Measurements from ENCODE around the gene MTG1.
"Not testable (repeated sequence)": the region's sequence is repeated elsewhere in the genome, so short reads cannot be mapped to it uniquely, and the experiment has no call there.

Gene MTG1

DNA sequence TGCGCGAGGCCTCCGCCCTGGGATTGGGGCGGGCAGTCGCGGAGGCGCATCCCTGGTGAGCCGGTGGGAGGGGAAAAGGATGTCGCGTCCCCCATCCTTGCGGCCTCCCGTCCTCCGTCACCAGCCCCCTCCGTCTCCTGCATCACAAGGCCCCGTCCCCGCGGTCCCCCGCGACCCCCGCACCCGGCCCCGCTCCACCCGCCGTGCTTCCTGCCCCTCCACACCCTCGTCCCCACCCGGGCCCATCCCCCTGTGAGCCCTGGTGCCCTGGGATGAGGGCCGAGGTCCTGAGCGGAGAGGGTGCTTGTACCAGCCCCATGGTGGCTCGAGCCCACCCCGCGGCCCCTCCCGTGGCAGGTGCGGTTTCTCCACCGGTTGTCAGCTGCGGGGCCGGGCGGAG is 30.6 kb downstream of the MTG1 start, which contains the start of gene SPRN:
TSS of gene SPRN (minus strand) at position 25 of the 400 bp plus-strand sequence. CDS start 944 bp downstream, outside the sequence.
- DNase-seq, result not testable (repeated sequence)

DNA sequence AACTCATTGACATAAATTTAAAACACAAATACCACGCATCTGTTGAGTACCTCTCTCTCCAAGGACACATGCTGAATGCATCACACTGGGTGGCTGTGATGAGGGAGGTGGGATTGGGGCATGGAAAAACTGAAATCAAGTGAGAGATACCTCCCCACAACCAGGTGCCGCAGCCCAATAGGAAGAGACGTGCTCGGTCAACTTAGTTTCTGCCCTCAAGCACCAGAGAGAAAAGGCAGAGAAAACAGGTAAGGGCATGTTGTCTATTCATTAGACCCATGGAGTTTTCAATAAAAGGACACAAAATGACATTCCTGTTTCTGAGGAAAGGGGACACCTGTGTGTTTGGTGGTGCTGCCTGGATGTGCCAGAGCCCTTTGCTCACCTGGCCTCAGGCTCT is 35.6 kb downstream of the MTG1 start:
- DNase-seq, result not testable (repeated sequence)

DNA sequence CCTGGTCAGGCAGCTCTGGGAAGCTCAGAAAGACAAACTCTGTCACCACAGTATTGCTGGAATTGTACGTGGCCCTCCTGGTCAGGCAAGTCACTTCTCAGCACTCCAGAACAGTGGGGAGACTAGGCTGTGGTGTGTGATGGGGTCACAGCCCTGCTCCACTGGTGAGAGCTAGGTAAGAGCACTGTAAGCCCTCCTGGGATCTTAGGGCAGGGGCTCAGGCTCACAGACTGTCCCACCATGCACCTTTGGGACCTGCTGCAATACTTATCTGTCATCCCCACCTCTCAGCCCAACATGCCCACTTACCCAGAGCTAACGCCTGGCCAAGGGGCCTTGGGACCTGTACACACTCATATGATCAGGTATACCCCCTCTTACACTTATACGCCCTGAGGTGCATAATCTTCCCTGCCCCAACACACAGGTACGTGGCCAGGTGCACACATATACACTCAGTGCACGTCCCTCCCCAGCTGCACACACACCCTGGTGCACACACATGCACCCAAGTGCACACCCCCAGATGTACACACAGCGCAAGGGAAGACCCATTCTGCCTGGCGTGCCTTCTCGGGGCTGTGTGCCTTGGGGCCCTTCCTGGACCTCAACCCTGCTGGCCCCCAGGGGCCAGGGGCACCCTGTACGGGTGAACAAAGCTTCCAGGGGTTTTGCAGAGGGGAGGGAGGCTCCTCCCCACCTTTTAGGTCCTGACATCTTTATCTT is 38.1 kb downstream of the MTG1 start:
- not testable (repeated sequence) for DNase-seq

DNA sequence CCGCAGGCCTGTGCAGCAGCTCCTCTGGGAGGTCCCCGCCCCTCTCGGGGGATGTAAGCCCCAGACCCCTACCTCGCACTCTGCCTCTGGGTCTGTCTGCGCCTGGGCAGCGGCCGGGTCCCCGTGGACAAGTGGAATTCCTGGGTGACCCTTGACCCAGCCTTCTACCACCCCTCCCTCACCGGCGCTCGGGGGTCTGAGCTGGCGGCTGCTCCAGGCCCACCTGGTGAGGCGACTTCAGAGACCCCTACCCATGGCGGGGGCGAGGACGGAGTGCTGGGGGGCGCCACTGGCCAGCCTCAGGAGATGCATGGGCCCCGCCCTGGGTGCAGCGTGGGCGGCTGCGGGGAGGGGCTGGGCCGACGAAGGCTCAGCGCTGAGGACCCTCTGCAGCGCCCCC is 38.8 kb downstream of the MTG1 start:
- not testable (repeated sequence) for DNase-seq

DNA sequence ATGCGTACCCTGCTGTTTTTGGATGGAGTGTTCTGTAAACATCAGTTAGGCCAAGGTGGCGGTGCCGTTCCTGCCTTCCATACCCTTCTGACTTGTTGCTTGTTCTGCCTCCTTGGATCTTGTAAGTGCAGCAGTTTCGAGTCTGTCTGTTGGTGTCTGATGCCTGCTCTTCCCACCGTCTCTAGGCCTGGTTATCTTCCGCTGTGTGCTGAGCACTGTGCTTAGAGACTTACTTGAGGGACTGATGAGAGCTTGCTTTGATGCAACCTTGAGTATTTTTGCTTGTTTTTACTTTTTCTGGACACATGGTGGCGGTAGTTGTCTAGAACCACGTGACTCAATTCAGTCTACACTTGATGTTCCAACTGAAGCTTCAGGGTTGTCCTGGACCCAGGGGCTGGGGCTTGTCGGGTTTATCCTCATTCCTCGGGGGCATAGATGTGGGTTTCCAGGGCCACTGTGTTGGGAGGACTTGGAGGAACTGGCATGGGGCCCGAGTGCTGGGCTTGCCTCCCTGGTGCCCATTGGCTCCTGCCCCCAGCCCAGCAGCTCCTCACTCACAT is 44.8 kb downstream of the MTG1 start:
- DNase-seq, result no peak

DNA sequence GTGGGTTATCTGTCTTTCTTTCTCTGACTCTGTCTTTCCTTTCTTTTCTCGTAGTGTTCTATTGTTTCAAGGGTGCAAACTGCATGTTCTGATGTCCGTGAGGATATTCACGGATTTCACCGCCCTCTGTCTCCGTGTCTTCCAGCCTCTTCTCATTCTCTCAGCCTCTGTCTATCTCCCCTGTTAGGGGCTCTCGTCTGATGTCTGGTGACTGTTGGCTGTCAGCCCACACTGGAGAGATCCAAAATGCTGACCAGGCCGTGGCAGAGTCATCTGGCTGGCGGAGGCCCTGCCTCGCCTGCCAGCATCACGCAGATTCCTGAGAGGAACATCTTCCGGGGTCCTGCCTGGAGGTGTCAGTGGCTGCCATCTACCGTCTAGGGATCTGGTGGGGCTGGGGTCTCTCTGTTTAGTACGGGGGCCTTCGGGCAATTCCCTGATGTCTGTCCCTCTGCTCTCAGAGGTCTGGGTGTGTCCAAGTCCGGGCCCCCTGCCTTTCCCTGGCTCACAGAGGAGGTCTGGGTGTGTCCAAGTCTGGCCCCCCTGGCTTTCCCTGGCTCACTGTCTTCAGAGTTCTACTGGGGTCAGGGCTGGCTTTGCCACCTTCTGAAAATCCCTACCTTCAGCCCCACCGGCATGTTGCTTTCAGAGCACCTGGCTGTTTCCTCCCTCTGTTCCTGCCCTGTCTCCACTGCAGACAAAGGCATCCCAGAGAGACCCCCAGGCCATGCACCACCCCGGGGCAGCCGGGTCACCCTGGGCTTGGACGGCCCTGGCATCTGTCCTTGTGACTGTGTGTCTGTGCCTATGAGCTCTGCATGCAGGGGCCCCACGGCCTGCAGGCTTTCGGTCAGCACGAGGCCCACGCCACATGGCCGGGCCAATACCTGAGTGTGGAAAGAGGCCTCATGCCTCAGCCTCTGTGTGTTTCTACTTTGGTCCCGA is 45.8 kb downstream of the MTG1 start:
- no peak for DNase-seq

DNA sequence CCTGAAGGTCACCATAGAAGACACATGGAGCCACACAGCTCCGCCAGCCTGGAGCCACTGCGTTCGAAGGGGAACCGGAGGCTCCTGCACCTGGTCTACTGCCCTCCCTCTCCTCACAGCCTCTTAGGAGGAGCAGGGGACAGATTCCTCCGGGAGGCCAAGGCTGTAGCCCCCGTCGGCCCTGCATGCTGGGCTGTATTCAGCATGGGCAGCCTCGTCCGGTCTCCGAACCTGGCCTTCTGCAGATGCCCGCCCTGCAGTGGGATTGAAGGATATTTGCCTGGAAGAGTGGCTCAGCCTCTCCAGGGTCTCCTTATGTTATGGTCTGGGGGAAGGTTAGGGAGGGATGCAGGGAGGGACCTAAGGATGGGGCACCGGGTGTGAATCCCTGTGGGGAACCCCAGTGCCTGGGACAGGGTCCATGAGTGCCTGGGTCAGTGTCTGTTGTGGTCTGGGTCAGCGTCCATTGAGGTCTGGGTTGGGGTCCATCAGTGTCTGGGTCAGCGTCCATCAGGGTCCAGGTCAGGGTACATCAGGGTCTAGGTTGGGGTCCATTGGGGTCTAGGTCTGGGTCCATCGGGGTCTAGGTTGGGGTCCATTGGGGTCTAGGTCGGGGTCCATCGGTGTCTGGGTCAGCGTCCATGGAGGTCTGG is 46.8 kb downstream of the MTG1 start:
- no peak for DNase-seq

DNA sequence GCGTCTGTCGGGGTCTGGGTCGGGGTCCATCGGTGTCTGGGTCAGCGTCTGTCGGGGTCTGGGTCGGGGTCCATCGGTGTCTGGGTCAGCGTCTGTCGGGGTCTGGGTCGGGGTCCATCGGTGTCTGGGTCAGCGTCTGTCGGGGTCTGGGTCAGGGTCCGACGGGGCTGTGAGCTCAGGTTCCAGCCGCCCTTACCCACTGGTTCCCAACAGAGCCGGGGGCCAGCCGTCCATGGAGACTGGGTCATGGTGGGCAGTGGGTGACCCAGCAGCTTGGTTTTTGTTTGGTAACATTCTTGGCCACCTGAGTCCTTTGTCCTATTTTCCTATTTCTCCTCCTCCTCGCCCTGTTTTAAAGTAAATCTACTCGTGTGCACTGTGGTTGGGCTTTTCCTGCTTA is 47.4 kb downstream of the MTG1 start:
- not testable (repeated sequence) for DNase-seq

DNA sequence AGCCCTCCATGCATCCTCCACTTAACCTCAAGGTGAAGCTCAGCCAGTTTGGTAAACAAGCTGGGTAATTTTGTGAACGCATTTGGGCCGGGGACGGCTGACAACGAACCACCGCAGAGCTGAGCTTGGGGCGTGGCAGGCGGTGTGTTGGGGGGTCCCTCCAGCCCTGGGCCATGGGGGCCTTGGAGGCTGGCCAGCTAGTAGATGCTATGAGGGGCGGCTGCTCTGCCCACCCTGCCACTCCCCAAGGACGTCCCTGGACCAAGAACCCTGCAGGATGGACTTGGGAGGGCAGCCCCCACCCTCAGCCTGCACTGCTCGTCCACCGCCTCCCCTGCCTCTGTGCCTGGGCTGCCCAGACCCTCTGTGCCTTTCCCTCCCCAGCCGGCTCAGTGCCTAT is 47.8 kb downstream of the MTG1 start:
- no peak for DNase-seq

DNA sequence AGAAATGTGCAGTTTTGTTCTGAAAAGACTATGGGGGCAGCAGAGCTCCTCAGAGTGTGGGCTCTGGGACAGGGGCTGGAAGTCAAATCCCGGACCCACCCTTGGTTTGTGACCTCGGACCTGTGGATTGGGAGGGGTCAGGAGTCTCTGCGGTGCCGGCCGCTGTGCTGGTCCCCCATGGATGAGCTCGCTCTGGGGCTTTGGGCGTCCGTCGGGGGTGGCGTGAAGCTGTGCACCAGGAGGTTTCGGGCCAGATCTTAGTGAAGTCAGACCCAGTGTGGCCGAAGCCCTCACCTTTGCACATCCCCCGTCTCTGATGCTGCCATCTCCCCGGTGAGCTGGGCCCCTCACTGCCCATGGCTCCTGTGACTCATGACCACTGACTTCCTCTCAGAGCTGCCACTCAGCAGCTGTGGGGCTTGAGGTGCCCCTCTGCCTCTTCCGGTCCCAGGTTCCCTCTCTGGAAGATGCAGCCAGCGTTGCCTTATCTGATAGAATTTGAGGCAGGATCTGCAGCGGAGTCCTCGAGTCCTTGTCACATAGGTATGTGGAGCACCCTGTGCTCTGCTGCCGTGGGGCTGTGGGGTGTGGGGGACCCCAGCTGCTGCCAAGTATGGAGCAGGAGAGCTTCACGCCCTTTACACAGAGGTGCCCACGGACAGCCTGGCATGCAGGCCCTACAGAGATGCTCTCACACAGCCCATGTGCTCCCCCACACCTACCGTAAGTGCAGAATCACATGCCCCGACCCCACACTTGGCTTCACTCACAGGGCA is 48.4 kb downstream of the MTG1 start:
- DNase-seq, result no peak

DNA sequence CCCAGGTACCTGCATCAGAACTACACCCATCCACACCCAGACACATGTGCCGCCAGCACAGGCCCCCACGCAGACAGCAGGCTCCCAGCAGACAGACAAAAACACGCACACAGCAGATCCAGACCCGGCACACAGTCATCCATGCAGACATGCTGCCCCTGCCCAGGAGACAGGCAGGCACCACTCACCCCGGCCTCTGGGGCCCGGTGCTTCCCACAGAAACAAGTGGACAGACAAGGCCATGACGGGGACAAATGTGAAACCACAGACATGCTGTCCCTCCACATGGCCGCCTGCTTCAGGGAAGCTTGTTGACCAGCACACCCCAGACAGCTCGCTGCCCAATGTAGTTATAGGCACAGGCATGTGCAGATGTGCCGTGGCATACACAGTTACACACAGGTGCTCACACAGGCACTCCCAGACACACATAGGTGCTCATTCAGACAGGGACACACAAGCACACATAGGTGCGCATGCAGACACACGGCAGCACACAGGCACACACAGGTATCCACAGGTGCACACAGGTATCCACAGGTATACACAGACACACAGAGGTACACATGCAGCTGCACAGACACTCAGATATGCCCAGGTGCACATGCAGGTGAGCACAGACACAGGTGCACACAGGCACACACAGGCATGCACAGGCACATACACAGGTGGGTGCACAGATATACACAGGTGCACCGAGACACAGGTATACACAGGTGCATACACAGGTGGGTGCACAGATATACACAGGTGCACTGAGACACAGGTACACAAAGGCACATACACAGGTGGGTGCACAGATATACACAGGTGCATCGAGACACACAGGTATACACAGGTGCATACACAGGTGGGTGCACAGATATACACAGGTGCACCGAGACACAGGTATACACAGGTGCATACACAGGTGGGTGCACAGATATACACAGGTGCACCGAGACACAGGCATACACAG is 49.3 kb downstream of the MTG1 start:
- DNase-seq, result no peak

DNA sequence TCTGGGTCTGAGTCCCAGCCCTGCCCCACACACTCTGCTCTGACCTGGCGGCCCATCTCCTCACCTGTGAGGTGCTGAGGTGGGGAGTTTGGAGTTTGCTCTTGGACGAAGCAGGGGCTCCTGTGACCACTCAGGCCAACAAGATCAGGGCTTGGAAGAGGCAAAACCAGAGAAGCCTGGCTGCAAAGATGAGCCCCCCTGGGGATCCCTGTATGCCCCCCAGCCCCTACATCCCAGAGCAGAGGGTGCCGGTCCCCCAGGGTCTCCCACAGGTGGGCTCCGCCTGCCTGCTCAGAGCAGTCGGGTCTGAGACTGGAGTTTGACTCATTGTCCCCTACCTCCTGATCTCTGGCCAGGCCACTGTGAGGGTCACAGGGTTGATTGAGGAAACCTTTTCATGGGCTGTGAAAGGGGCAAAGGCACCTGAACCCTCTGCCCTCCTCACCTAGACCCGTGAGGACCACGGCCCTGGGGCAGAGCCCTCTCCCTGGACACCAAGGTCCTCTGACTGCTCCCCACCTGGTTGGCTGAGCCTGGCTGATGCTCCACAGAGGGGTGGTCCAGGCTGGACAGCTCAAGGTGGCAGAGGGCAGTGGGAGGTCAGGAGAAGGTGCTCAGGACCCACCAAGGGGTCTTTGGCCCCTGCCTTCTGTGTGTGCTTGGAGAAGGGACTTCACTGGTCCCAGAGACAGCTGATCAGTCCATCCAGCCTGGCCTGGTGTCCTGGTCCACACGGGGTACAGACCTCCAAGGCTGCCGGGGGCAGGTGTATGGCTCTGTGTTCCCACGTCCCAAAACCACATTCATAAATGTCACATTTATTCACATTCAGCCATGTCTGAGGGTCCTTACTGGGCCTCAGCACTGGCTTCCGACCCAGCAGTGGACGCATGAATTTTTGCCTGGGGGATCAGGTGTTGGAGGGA is 50.6 kb downstream of the MTG1 start:
- DNase-seq, result no peak

DNA sequence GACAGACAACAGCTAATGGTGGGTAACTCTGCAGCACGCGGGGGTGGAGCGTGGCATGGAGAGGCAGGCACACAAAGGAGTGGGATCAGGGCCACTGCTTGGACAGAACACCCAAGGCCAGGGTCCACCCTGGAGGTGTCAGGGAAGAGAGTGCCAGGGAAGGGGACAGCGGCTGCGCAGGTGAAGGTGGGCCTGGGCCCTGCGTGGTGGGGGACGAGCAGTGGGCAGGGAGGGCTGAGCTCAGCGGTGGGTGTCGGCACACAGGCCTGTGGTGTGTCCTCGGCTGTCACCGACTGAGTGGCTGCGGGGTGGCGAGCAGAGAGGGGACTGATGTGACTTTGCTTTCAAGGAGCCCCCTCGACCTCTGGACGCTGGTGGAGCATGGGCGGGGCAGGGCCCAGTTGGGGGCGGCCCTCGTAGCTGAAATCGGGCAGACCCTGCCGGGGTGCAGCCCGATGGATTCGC is 51.3 kb downstream of the MTG1 start:
- no peak for DNase-seq

DNA sequence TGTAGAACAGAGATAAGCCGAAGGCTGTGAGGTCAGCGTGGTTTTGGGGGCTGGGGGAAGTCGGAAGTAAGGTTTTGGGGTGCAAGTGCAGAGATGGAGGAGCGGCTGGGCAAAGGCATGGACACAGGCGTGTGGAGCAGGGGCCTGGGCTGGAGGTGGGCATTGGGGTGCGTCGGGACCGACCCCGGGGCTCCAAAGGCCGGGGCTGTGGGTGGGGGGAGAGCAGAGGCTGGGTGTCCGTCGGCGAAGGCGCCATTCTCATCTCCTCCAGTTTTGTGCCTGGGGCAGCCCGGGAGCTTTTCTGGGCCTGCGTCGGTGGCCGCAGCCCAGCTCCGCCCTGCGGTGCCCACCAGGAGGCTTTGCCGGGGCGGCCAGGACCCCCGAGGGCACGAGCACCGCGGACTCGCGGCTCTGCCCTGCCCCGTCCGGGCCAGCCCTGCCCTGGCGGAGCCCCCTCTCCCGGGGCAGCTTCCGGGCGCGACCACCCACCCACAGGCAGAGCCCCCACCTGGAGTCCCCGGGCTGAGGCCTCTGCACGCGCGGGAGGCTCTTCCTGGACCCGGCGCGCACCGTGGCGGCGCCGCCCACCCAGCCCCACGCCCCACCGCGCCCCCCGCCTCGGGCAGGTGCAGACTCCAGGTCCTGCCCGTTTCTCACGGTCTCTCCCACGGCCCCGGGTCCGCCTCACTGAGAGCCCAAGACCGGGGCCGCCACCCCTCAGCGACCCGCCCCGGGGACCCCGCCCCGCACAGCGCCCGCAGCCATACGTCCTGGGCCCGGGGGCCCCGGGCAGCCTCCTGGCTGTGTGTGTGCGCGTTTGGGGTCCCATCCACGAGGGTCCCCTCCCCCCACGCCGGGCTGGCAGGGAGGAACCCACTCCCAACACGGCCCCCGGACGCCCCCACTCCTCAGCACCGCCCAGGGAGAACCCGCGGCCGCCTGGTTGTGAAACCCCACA is 52.1 kb downstream of the MTG1 start:
- no peak for DNase-seq

DNA sequence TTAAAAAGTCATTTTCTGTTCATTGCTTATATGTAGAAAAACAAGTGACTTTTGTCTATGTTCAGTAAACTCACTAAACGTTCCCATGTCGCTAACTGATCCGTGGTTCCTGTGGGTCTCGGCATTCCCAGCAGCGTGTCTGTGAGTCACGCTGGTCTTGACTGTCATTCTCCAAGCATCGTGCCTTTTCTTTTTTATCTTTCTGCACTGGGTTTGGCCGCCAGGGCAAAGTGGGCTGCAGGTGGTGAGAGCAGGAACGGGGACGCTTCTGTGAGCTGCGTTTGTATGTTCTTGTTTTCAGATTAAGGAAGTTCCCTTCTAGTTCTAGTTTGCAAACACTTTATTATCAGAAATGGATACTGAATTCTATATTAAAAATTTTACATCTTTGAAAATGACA is 53.0 kb downstream of the MTG1 start:
- DNase-seq, result no peak

DNA sequence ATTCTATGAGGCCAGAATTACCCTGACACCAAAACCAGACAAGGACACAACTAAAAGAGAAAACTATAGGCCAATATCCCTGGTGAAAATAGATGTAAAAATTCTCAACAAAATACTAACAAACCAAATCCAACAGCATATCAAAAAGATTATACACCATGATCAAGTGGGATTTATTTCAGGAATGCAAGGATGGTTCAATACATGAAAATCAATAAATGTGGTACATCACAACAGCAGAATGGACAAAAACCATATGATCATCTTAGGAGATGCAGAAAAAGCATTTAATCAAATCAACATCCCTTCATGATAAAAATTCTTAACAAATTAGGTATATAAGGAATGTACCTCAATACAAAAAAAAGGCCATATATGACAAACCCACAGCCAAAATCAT is 54.2 kb downstream of the MTG1 start:
- DNase-seq, result no peak

DNA sequence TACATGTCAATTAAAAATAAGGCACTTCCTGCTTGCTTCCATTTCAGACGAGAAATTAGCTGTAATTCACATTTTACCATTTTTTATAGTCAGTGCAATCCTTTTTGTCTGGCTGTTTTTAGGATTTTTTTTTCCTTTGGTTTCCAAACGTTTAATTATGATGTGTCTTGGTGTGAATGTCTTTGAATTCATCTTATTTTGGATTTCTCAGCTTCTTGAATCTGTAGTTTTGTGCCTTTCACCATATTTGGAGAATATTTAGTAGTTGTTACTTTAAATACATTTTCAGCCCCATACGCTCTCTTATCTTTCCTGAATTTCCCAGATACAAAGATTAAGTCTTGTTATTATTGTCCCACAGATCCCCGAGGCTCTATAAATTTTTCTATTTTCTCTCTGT is 57.4 kb downstream of the MTG1 start:
- DNase-seq, result no peak

DNA sequence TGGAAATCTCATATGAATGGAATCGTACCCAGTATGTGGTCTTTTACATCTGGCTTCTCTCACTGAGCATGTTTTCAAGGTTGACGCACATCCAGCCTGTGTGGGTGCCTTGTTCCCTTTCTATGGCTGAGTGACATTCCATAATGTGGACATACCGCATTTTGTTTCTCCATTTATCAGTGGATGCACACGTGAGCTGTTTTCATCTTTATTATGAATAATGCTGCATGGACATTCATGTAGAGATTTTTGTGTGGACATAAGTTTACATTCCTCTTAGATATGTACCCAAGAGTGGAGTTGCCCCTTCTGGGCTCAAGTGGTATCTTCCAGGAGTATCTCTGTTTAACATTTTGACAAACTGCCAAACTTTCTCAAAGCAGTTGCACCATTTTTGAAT is 58.5 kb downstream of the MTG1 start:
- DNase-seq, result no peak
